ENCODE measurements around the gene SGCA.

GRCh38 chr17:50129728-50130558 is 35.9 kb upstream of the SGCA start, which contains the start of gene SAMD14:
- TF ChIP-seq CTCF (IDR thresholded peaks at IDR 0.05; ENCODE audit: low read length) (no peak), EZH2 (IDR thresholded peaks at IDR 0.05; ENCODE audit: borderline replicate concordance, low read length) (no peak)
